ENCODE measurements around the gene RASGRP2.

Gene RASGRP2

GRCh38 chr11:64760759-64761420 is 16.9 kb upstream of the RASGRP2 start:
- Histone ChIP-seq H3K27ac (no peak overlapping the region), H3K4me1 (peaks cover 15% of the 10 kb centered on the region), H3K4me2 (ENCODE audit: low read length) (no peak overlapping the region), H3K4me3 (ENCODE audit: low read depth, low read length) (no peak overlapping the region), H2AFZ (no peak overlapping the region), H3K9ac (no peak overlapping the region), H3K36me3 (ENCODE audit: control insufficient read depth, insufficient read depth, low read length) (no peaks in the 10 kb centered on the region), H3K79me2 (no peaks in the 10 kb centered on the region), H3K9me3 (ENCODE audit: control insufficient read depth, low read length) (no peaks in the 10 kb centered on the region), H3K27me3 (ENCODE audit: control insufficient read depth, insufficient read depth, low read length) (no peaks in the 10 kb centered on the region)
- no peak for TF ChIP-seq CTCF (IDR thresholded peaks at IDR 0.05)

GRCh38 chr11:64759722-64760719 is 16.1 kb upstream of the RASGRP2 start, which contains the start of gene PYGM:
Gene PYGM (minus strand): TSS chr11:64759974. CDS start chr11:64759898, 76 bp downstream.
- H3K4me2 ChIP-seq (ENCODE audit: low read length) = no peak within 1 kb of the TSS
- no peaks in the 10 kb centered on the region for H3K9me3 ChIP-seq (ENCODE audit: control insufficient read depth, low read length)
- peaks cover 15% of the 10 kb centered on the region for H3K4me1 ChIP-seq
- no peak within 1 kb of the TSS for H3K9ac ChIP-seq
- no peak within 1 kb of the TSS for H3K4me3 ChIP-seq (ENCODE audit: low read depth, low read length)
- no peaks in the 10 kb centered on the region for H3K79me2 ChIP-seq
- H2AFZ ChIP-seq = no peak within 1 kb of the TSS
- H3K36me3 ChIP-seq (ENCODE audit: control insufficient read depth, insufficient read depth, low read length) = no peaks in the 10 kb centered on the region
- no peak within 1 kb of the TSS for H3K27ac ChIP-seq
- H3K27me3 ChIP-seq (ENCODE audit: control insufficient read depth, insufficient read depth, low read length) = no peaks in the 10 kb centered on the region
- TF ChIP-seq CTCF (IDR thresholded peaks at IDR 0.05) = no peak

GRCh38 chr11:64759131-64759721 is 15.3 kb upstream of the RASGRP2 start:
- no peak overlapping the region for H3K9ac ChIP-seq
- no peak overlapping the region for H2AFZ ChIP-seq

More at GRCh38 chr11:64759131-64759721, 15.3 kb upstream of the RASGRP2 start:
- H3K27ac ChIP-seq = no peak overlapping the region
- no peak overlapping the region for H3K4me3 ChIP-seq (ENCODE audit: low read depth, low read length)
- peaks cover 15% of the 10 kb centered on the region for H3K4me1 ChIP-seq
- no peaks in the 10 kb centered on the region for H3K9me3 ChIP-seq (ENCODE audit: control insufficient read depth, low read length)
- no peak overlapping the region for H3K4me2 ChIP-seq (ENCODE audit: low read length)
- H3K36me3 ChIP-seq (ENCODE audit: control insufficient read depth, insufficient read depth, low read length) = no peaks in the 10 kb centered on the region
- no peak for TF ChIP-seq CTCF (IDR thresholded peaks at IDR 0.05)
- H3K79me2 ChIP-seq = no peaks in the 10 kb centered on the region
- no peaks in the 10 kb centered on the region for H3K27me3 ChIP-seq (ENCODE audit: control insufficient read depth, insufficient read depth, low read length)
